OCI-LY7 (cell line): ENCODE results near the gene RSKR. TPM values are rescaled to one million over a fixed set of nuclear protein-coding genes. Genes with fewer than 3 reads are reported as not detected.
A peak's percentile ranks its signal among the peaks of the same experiment; 100 is the strongest.
"Not testable (repeated sequence)": the region's sequence is repeated elsewhere in the genome, so short reads cannot be mapped to it uniquely, and the experiment has no call there.

Source experiments
- BruUV-seq: library from RNA; stranded (reverse); fragments of 400-500 nt; replicated peaks from 2 replicates; lab custom pipeline; 2021; lab: Mats Ljungman, UMichigan
- CTCF ChIA-PET: fragments of 300-600 bp; sonication (Branson Sonifier 250); formaldehyde crosslinking; loops from one replicate; lab custom pipeline; 2022; ENCODE audit warnings: antibody characterized with exemption; ENCODE audit not compliant: unreplicated experiment; lab: Charles Lee
- POLR2A ChIA-PET: fragments of 300-600 bp; sonication (Branson Sonifier 250); formaldehyde crosslinking; loops from one replicate; lab custom pipeline; 2022; ENCODE audit warnings: antibody characterized with exemption; lab: Charles Lee
- DNase-seq: peaks from one replicate; pipeline ENCODE4 v3.0.0-alpha.2; 2015; ENCODE audit warnings: low spot score
- H2AFZ ChIP-seq: fragments of 200-600 bp; sonication (generic), shearing (Covaris generic); 2 replicates; pipeline ENCODE4 v1.6.1; 2014; ENCODE audit warnings: mild to moderate bottlenecking, antibody characterized with exemption, low read length, moderate library complexity
- H3K27ac ChIP-seq: fragments of 200-600 bp; sonication (generic); 2 replicates; pipeline ENCODE4 v1.5.1; 2014; ENCODE audit warnings: mixed run types, low read depth, mild to moderate bottlenecking, moderate library complexity, low read length, inconsistent platforms; ENCODE audit not compliant: poor library complexity, severe bottlenecking
- H3K36me3 ChIP-seq: fragments of 200-600 bp; sonication (generic); 2 replicates; pipeline ENCODE4 v1.6.1; 2014; ENCODE audit warnings: mild to moderate bottlenecking, antibody characterized with exemption, low read length, moderate library complexity, mixed read lengths; ENCODE audit not compliant: insufficient read depth
- H3K4me1 ChIP-seq: fragments of 200-600 bp; sonication (generic); 2 replicates; pipeline ENCODE4 v1.5.1; 2014; ENCODE audit warnings: mild to moderate bottlenecking, low read length; ENCODE audit not compliant: insufficient read depth, poor library complexity, severe bottlenecking
- H3K4me2 ChIP-seq: fragments of 200-600 bp; sonication (generic); 2 replicates; pipeline ENCODE4 v1.6.1; 2014; ENCODE audit warnings: mild to moderate bottlenecking, low read length
- H3K4me3 ChIP-seq: fragments of 200-600 bp; sonication (generic); 2 replicates; pipeline ENCODE4 v1.5.1; 2014; ENCODE audit warnings: mild to moderate bottlenecking, low read depth, low read length; ENCODE audit not compliant: poor library complexity, severe bottlenecking
- H3K79me2 ChIP-seq: fragments of 200-600 bp; sonication (generic); 2 replicates; pipeline ENCODE4 v1.6.1; 2016; ENCODE audit warnings: low read depth, mild to moderate bottlenecking, low read length, moderate library complexity, mixed read lengths; ENCODE audit not compliant: insufficient read depth
- H3K9me2 ChIP-seq: fragments of 200-600 bp; sonication (generic); 2 replicates; pipeline ENCODE4 v1.6.1; 2016; ENCODE audit warnings: mild to moderate bottlenecking, low read length, mixed read lengths; ENCODE audit not compliant: insufficient read depth
- H3K9me3 ChIP-seq: fragments of 200-600 bp; sonication (generic); 2 replicates; pipeline ENCODE4 v1.6.1; 2014; ENCODE audit warnings: mild to moderate bottlenecking, mixed run types, low read length, mixed read lengths
- H4K20me1 ChIP-seq: fragments of 200-600 bp; sonication (generic); 2 replicates; pipeline ENCODE4 v1.6.1; 2014; ENCODE audit warnings: mild to moderate bottlenecking, antibody characterized with exemption, low read length, moderate library complexity, mixed read lengths; ENCODE audit not compliant: insufficient read depth
- CTCF ChIP-seq: fragments of 200-600 bp; sonication (generic); conservative IDR thresholded peaks from 2 replicates; pipeline ENCODE4 v1.5.1; 2014; ENCODE audit warnings: mild to moderate bottlenecking, antibody characterized with exemption, low read length, moderate library complexity, mixed read lengths
- EZH2phosphoT487 ChIP-seq: fragments of 200-600 bp; sonication (generic); IDR thresholded peaks from 2 replicates; pipeline ENCODE4 v1.6.1; 2018; ENCODE audit warnings: low read depth, borderline replicate concordance, mild to moderate bottlenecking, mixed run types, antibody characterized with exemption, low read length, moderate library complexity, mixed read lengths
- intact Hi-C: fragments of 100-400 bp; cut with micrococcal nuclease; formaldehyde crosslinking; loops from one replicate; pipeline ENCODE4 v1.10.0; 2022; ENCODE audit not compliant: unreplicated experiment
- total RNA-seq, 2 experiments: library from RNA; depleted of rRNA in 1 of 2; stranded (reverse); fragments of >200 nt in 1 of 2; shearing (Covaris generic) in 1 of 2; gene quantifications; 2 replicates each; pipeline ENCODE4 v1.2.3, GENCODE V29; 2014 to 2022

RSKR gene
- total RNA-seq, 2 experiments from 2014 or later, result 30.4 to 59.6 TPM

DNA sequence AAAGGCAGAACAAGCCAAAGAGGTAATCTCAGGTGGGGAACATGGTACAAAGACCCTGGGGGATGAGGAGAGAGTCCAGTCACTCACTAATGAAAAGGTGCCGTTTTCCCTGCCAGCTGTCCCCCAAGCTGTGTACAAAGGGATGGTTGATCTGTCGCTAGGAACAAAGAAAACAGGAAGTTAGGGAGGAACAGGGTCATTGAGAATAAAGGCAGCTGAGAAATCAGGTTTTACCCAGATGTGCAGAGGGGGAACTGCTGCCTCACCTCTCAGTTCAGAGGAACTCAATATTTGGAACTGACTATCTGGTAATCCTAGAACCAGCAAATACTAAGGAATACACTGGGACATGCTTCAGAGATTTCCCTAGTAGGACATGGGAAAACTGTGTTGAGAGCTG is 1.5 kb downstream of the RSKR start:
- TF ChIP-seq CTCF (no peak), EZH2phosphoT487 (no peak)
- peak overlapping the region; percentile 31 for H3K27ac ChIP-seq
- no peak overlapping the region for H3K4me3 ChIP-seq
- intact Hi-C loops, result loop anchor here (5.0 kb wide), 1 partner anchor 60 kb away; the partner anchor contains the start of gene UNC119
- H3K36me3 ChIP-seq, result peaks cover 97% of the 10 kb centered on the region
- no TSS peak for BruUV-seq
- H3K79me2 ChIP-seq, result no peaks in the 10 kb centered on the region
- POLR2A ChIA-PET, result interaction anchor here (0.5 kb wide), 1 partner anchor 100 kb away, joined by 11 read pairs; no protein-coding TSS in a partner anchor
- CTCF ChIA-PET, result no interaction called here
- no peak overlapping the region for H2AFZ ChIP-seq
- peak; percentile 33 for DNase-seq
- no peaks in the 10 kb centered on the region for H4K20me1 ChIP-seq
- H3K9me2 ChIP-seq, result no peaks in the 10 kb centered on the region
- H3K9me3 ChIP-seq, result no peaks in the 10 kb centered on the region
- H3K4me2 ChIP-seq, result no peak overlapping the region
- peaks cover 23% of the 10 kb centered on the region for H3K4me1 ChIP-seq

GRCh38 chr17:28610376-28610775 is 3.6 kb downstream of the RSKR start:
- H3K79me2 ChIP-seq, result no peaks in the 10 kb centered on the region
- no peak for DNase-seq
- TF ChIP-seq EZH2phosphoT487 (no peak), CTCF (no peak)
- H3K9me2 ChIP-seq, result no peaks in the 10 kb centered on the region
- no peaks in the 10 kb centered on the region for H4K20me1 ChIP-seq
- H3K9me3 ChIP-seq, result no peaks in the 10 kb centered on the region
- intact Hi-C loops, result loop anchor here (5.0 kb wide), 1 partner anchor 58 kb away; the partner anchor contains the start of gene UNC119
- H3K27ac ChIP-seq, result no peak overlapping the region
- peaks cover 90% of the 10 kb centered on the region for H3K36me3 ChIP-seq
- H3K4me3 ChIP-seq, result no peak overlapping the region
- peaks cover 18% of the 10 kb centered on the region for H3K4me1 ChIP-seq
- ChIA-PET POLR2A (interaction anchor here (1.2 to 2.0 kb wide), 2 partner anchors 11 to 13 kb away, joined by 3 to 6 read pairs; no protein-coding TSS in a partner anchor), CTCF (no interaction called here)
- no peak overlapping the region for H3K4me2 ChIP-seq
- no peak overlapping the region for H2AFZ ChIP-seq
- BruUV-seq, result no TSS peak

DNA sequence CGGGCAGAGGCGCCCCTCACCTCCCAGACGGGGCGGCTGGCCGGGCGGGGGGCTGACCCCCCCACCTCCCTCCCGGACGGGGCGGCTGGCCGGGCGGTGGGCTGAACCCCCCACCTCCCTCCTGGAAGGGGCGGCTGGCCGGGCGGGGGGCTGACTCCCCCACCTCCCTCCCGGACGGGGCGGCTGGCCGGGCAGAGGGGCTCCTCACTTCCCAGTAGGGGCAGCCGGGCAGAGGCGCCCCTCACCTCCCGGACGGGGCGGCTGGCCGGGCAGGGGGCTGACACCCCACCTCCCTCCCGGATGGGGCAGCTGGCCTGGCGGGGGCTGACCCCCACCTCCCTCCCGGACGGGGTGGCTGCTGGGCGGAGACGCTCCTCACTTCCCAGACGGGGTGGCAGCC is 10.0 kb downstream of the RSKR start:
- BruUV-seq, intact Hi-C loops, CTCF ChIA-PET, H2AFZ ChIP-seq, H4K20me1 ChIP-seq, H3K27ac ChIP-seq, DNase-seq, H3K9me2 ChIP-seq, H3K4me3 ChIP-seq, H3K9me3 ChIP-seq, H3K79me2 ChIP-seq, POLR2A ChIA-PET, H3K4me2 ChIP-seq: not testable (repeated sequence)
- H3K4me1 ChIP-seq, result peaks cover 14% of the 10 kb centered on the region
- peaks cover 34% of the 10 kb centered on the region for H3K36me3 ChIP-seq
